GM21717 (cell line): ENCODE data around the gene PLCXD3.
"Not testable (repeated sequence)": the region's sequence is repeated elsewhere in the genome, so short reads cannot be mapped to it uniquely, and the experiment has no call there.

Experiments
- ATAC-seq: cut with Tn5 transposase; IDR thresholded peaks from one replicate; pipeline ENCODE4 v1.9.1; 2021; ENCODE audit warnings: mild to moderate bottlenecking, moderate library complexity; ENCODE audit not compliant: unreplicated experiment

The PLCXD3 gene

GRCh38 chr5:41356786-41357185 is 153.6 kb downstream of the PLCXD3 start:
- no peak for ATAC-seq

GRCh38 chr5:41349846-41350245 is 160.6 kb downstream of the PLCXD3 start:
- no peak for ATAC-seq

- no peak for ATAC-seq
Measured at GRCh38 chr5:41347569-41347968, 162.8 kb downstream of the PLCXD3 start.

GRCh38 chr5:41346609-41347008 is 163.8 kb downstream of the PLCXD3 start:
- no peak for ATAC-seq

GRCh38 chr5:41345295-41345694 is 165.1 kb downstream of the PLCXD3 start:
- no peak for ATAC-seq

GRCh38 chr5:41339339-41339738 is 171.1 kb downstream of the PLCXD3 start:
- no peak for ATAC-seq

GRCh38 chr5:41338136-41338675 is 172.2 kb downstream of the PLCXD3 start:
- ATAC-seq: no peak

GRCh38 chr5:41337724-41338123 is 172.7 kb downstream of the PLCXD3 start:
- no peak for ATAC-seq

- no peak for ATAC-seq
Measured at GRCh38 chr5:41337216-41337615, 173.2 kb downstream of the PLCXD3 start.

GRCh38 chr5:41336471-41336870 is 173.9 kb downstream of the PLCXD3 start:
- no peak for ATAC-seq

- ATAC-seq: no peak
Measured at GRCh38 chr5:41335596-41336181, 174.7 kb downstream of the PLCXD3 start.

- peak; percentile 68 for ATAC-seq
Measured at GRCh38 chr5:41334758-41335157, 175.6 kb downstream of the PLCXD3 start.

GRCh38 chr5:41334221-41334620 is 176.2 kb downstream of the PLCXD3 start:
- no peak for ATAC-seq

GRCh38 chr5:41325074-41325473 is 185.3 kb downstream of the PLCXD3 start:
- no peak for ATAC-seq

GRCh38 chr5:41322826-41323225 is 187.6 kb downstream of the PLCXD3 start:
- ATAC-seq: not testable (repeated sequence)

GRCh38 chr5:41312478-41313060 is 197.8 kb downstream of the PLCXD3 start:
- ATAC-seq: no peak

- ATAC-seq: no peak
Measured at GRCh38 chr5:41312066-41312465, 198.3 kb downstream of the PLCXD3 start.

- no peak for ATAC-seq
Measured at GRCh38 chr5:41309275-41309674, 201.1 kb downstream of the PLCXD3 start.

GRCh38 chr5:41306005-41306404 is 204.4 kb downstream of the PLCXD3 start:
- no peak for ATAC-seq

- ATAC-seq: no peak
Measured at GRCh38 chr5:41305056-41305455, 205.3 kb downstream of the PLCXD3 start.

- ATAC-seq: no peak
Measured at GRCh38 chr5:41296066-41296465, 214.3 kb downstream of the PLCXD3 start.

GRCh38 chr5:41291323-41291722 is 219.1 kb downstream of the PLCXD3 start:
- ATAC-seq: no peak

- no peak for ATAC-seq
Measured at GRCh38 chr5:41290810-41291209, 219.6 kb downstream of the PLCXD3 start.
